ENCODE results near the gene TSNAXIP1.

Gene TSNAXIP1

GRCh38 chr16:67841198-67841815 is 34.6 kb downstream of the TSNAXIP1 start:
- DNase-seq: no peak

- peak; percentile 97 for DNase-seq
Observed at GRCh38 chr16:67841816-67842508, 35.3 kb downstream of the TSNAXIP1 start, which contains the start of gene THAP11. Gene THAP11, plus strand, starts transcription at chr16:67842320. Its CDS starts 235 bp downstream, at chr16:67842555.

DNA sequence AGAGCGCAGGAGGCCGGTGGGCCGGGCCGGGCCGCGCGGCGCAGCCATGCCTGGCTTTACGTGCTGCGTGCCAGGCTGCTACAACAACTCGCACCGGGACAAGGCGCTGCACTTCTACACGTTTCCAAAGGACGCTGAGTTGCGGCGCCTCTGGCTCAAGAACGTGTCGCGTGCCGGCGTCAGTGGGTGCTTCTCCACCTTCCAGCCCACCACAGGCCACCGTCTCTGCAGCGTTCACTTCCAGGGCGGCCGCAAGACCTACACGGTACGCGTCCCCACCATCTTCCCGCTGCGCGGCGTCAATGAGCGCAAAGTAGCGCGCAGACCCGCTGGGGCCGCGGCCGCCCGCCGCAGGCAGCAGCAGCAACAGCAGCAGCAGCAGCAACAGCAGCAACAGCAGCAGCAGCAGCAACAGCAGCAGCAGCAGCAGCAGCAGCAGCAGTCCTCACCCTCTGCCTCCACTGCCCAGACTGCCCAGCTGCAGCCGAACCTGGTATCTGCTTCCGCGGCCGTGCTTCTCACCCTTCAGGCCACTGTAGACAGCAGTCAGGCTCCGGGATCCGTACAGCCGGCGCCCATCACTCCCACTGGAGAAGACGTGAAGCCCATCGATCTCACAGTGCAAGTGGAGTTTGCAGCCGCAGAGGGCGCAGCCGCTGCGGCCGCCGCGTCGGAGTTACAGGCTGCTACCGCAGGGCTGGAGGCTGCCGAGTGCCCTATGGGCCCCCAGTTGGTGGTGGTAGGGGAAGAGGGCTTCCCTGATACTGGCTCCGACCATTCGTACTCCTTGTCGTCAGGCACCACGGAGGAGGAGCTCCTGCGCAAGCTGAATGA is 36.0 kb downstream of the TSNAXIP1 start:
- peak; percentile 72 for DNase-seq

GRCh38 chr16:67843343-67843765 is 36.7 kb downstream of the TSNAXIP1 start:
- DNase-seq: no peak

DNA sequence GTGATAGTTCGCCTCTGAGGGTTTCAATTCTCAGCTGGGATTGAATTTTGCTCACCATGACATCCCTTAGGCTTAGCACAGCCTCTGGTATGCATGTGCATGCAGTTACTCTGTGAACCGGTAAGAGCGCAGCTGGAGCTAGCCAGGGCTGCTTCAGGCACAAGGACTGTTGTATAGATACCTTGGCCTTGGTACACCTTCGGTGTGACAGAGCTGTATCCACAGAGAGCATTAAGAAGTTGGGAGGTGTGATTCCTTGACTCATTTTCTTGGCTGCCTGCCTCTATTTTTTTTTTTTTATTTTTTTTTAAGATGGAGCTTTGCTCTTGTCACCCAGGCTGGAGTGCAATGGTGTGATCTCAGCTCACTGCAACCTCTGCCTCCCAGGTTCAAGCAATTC is 37.8 kb downstream of the TSNAXIP1 start:
- no peak for DNase-seq

DNA sequence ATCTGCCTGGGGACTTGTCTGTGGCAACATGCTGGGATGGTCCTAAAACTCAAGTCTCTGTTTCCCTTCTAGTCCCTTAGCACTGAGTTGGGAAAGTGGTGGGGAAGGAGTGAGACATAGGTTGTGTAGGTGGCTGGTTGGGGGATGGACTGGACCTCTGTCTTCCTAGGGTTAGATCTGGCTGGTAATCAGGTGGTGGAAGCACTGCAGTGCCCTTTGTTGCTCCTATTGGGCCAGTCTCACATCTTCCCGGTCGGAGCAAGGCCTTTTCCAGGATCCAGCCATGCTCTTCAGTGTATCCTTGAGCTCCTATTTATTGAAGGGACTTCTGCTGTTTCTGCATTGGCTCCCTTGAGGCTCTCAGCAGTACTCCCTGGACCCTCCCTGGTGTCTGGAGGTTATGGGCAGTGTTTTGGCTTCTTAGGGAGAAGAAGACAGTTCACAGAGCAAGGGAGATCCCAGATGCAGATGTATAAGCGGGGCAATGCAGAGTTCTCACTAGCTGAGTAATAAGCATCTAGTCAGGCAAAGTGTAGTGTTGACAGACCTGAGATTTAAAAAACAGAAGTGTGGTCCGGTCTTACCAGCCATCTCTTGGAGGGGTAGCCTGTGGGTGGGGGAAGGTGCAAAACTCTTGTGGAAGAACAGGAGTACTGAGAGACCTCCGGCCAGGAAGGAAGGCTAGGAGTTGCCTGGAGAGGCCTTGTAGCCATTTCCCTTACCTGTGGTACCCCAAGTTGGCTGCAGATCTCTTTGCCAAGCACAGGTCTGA is 38.8 kb downstream of the TSNAXIP1 start:
- DNase-seq: peak; percentile 10

DNA sequence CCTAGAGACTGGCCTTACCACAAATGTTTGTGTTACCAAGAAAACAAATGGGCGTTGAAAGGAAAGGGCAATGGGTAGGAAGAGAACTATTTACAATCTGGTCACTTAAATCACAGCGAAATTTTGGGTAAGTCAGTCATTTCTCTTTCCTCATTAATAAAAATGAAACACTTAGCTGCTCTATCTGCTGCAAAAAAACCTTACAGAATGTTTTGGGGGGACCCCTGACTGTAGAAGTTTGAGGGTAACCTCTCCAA is 39.3 kb downstream of the TSNAXIP1 start:
- peak; percentile 26 for DNase-seq

DNA sequence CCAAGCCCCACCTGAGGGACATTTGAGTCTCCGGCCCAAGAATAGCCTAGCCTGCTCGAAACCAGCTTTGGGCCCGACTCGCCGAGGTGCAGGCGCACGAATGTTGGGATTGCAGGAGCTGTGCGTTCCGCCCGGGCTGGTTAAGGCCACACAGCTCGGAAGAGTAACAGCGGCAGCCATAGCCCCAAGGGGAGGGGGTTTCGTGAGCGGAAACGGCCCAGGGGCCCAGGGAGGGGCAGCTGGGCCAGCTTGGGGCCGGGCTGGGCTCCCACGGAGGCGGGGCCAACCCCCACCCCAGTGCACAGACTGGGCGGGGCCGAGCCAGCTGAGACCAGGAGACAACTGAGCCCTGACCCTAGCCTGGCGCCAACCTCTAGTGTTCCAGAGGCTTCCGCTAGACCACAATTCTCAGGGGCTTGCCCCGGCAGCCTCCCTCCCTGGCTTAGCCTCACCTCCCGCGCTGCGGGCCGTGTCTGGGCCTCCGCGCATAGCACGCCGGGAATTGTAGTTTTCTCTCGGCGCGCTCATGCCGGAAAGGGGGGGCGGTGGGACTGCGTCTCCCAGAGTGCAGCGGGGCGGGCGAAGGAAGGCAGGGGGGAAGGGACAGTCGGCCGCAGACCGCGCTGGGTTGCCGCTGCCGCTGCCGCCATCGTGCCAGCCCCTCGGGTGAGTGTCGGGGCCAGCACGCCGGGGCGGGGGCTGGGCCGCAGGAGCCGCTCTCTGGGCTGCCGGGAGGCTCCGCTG is 39.8 kb downstream of the TSNAXIP1 start, which contains the start of gene NUTF2:
Gene NUTF2 (plus strand): TSS at position 614 of the 744 bp plus-strand sequence. CDS start 18,198 bp downstream, outside the sequence.
- peak; percentile 98 for DNase-seq

- DNase-seq: peak; percentile 18
Observed at GRCh38 chr16:67847064-67847861, 40.6 kb downstream of the TSNAXIP1 start, which contains the start of gene CENPT. Gene CENPT, minus strand, starts transcription at chr16:67847693. Its CDS starts 13,834 bp downstream, at chr16:67833859.

GRCh38 chr16:67848118-67848517 is 41.4 kb downstream of the TSNAXIP1 start:
- DNase-seq: no peak

- no peak for DNase-seq
Observed at GRCh38 chr16:67853670-67854069, 47.0 kb downstream of the TSNAXIP1 start.

- no peak for DNase-seq
Observed at GRCh38 chr16:67855789-67856188, 49.1 kb downstream of the TSNAXIP1 start.

- no peak for DNase-seq
Observed at GRCh38 chr16:67856927-67857546, 50.3 kb downstream of the TSNAXIP1 start.

GRCh38 chr16:67857547-67858233 is 51.0 kb downstream of the TSNAXIP1 start:
- peak; percentile 55 for DNase-seq

DNA sequence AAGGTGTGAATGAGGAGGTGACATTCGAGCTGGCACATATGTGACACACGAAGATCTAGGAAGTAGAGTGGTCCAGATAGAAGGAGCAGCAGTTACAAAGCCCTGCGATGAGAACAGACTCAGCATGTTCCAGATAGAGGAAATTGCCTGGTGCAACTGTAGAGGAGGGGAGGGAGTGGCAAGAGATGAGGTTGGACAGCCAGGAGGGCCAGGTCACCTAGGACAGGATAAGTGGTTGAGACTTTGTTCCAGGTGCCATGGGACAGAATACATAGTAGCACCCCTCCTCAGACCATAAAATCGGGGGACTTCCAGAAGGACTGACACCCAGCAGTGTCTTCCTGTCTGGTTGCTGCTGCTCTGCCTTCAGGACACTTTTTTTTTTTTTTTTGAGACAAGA is 51.8 kb downstream of the TSNAXIP1 start:
- no peak for DNase-seq

GRCh38 chr16:67860589-67861398 is 54.1 kb downstream of the TSNAXIP1 start:
- DNase-seq: no peak

GRCh38 chr16:67861877-67862276 is 55.2 kb downstream of the TSNAXIP1 start:
- DNase-seq: no peak

- DNase-seq: no peak
Observed at GRCh38 chr16:67862623-67863583, 56.2 kb downstream of the TSNAXIP1 start.

All from activated CD4-positive, alpha-beta T cell treated with anti-CD3 and anti-CD28 coated beads, Interleukin-10, Interleukin-2, amounts not matched to agents 100 ng/mL and 50 ng/mL, durations not matched to agents 16 hours and 8 hours (primary cell).